ENCODE data around the gene STAC2. TPM values are rescaled to one million over a fixed set of nuclear protein-coding genes. Genes with fewer than 3 reads are reported as not detected.

The STAC2 gene
- total RNA-seq, 4 donors from 2014 or later = 0.85 TPM; not detected in 3

DNA sequence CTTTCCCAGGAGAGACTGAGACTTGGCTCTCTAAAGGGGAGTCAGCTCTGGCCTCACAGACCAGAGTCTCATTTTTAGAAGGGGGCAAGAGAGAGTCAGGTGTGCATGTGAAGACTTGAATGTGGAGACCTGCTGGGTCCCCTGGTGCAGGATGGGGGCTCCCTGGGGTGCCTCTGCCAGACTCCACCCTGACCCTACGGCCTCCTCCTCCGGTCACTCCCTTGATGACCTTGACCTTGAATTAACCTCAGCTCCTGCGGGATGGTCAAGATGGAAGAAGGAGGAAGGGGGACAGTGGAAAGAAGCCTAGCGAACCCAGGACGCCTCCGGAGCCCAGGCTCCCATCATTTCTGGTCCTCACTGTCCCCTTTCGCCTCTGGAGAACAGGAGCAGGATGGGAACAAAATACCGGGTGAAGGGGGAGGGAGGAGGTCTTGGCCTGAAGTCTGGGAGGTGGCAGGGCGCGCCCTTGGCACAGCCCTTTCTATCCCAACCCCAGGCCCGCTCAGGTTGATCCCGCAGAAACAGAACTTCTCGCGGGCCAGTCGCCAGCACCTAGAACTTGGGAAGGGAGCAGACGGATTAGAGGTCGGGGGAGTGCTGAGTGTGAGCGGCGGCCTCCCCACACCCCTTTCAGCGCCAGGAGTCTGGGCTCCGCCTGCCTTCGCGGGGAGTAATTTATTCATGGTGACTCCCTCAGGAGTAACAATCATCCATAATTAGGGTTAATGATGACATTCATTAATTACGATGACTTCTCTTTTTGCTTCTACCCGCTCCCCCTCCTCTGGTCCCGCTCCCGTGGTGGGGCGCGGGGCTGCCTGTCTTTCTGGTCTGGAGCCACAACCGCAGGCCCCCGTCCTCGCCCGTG, 1.6 kb downstream of the STAC2 start:
- TF ChIP-seq, protein P1, sequence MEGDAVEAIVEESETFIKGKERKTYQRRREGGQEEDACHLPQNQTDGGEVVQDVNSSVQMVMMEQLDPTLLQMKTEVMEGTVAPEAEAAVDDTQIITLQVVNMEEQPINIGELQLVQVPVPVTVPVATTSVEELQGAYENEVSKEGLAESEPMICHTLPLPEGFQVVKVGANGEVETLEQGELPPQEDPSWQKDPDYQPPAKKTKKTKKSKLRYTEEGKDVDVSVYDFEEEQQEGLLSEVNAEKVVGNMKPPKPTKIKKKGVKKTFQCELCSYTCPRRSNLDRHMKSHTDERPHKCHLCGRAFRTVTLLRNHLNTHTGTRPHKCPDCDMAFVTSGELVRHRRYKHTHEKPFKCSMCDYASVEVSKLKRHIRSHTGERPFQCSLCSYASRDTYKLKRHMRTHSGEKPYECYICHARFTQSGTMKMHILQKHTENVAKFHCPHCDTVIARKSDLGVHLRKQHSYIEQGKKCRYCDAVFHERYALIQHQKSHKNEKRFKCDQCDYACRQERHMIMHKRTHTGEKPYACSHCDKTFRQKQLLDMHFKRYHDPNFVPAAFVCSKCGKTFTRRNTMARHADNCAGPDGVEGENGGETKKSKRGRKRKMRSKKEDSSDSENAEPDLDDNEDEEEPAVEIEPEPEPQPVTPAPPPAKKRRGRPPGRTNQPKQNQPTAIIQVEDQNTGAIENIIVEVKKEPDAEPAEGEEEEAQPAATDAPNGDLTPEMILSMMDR (IDR thresholded peaks at IDR 0.05; ENCODE audit: low read depth) = no peak

DNA sequence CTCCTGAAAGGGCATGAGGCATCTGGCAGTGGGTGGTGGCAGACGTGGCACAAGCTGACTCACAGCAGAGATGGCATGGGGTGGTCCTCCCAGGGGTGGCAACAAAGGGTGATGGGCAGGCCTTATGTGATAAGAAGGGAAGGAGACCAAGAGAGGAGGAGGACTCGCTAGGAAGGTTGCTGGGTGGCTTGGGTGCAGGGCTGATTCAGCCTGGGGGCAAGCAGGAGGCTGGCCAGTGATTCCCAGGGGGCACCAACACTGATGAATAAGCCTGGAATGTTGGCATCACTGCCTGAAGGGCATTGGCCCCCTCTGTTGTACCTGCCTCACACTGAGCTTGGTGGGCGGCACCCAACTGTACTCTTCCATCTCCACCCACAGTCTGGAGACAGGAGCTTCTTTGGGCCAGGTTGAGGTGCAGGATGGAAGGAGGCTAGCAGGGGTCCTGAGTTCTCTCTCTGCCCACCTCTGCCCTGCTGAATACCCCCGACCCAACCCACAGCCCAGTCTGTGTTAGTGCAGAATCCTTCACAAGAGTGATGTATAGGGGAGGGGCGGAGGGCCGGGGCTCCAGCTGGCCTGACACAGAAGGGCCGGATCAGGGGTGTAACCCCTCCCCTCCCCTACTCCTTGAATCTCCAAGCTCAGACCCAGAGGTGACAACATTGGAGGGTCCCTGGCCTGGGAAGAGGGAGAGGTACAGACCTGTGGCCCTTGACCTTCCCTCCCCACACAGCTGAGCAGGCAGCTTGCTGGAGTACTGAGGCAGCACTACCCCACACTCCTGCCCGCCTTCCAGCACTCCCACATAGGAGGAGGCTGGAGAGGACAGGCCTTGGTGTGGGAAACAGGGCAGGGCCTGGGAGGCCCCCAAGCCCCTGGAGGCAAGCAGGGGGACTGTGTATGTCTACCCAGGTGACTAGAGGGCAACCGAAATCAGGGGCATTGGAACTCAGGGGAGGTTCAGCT, 2.6 kb downstream of the STAC2 start:
- TF ChIP-seq, protein P1 (IDR thresholded peaks at IDR 0.05; ENCODE audit: low read depth) = no peak

DNA sequence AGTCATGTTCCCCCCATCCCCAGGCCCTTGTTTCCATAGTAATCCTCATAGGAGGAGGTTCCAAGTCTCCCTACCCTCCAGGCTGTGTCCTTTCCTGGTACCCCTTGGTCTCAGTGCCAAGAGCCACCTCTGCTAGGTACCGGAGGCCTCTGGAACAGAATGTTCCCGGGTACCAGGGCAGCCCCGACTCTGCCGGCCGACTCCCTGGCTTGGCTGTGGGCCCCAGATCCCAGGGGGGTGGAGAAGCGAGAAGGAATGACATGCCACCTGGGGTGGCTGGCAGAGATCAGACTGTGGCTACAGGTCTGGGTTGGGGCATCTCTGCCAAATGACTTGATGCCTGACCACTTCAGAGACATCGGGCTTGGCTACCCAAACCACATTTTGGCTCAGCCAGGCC, 3.6 kb downstream of the STAC2 start:
- TF ChIP-seq, protein P1 (IDR thresholded peaks at IDR 0.05; ENCODE audit: low read depth) = no peak

DNA sequence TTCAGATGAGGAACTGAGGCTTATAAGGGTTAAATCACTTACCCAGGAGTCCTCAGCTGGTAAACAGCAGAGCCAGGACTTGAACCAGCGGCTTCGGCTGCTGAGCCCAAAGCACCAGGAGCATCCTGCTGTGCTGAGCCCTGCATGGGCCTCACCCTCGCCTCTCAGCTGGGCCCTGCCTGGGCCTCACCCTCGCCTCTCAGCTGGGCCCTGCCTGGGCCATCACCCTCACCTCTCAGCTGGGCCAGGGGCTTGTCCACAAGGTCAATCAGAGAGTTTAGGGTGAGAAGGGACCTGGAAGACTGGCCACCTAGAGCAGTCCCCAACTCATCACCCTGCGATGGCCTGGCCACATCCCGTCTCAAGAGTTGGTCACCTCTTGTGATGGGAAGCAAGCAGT, 4.2 kb downstream of the STAC2 start:
- TF ChIP-seq, protein P1 (IDR thresholded peaks at IDR 0.05; ENCODE audit: low read depth) = no peak

DNA sequence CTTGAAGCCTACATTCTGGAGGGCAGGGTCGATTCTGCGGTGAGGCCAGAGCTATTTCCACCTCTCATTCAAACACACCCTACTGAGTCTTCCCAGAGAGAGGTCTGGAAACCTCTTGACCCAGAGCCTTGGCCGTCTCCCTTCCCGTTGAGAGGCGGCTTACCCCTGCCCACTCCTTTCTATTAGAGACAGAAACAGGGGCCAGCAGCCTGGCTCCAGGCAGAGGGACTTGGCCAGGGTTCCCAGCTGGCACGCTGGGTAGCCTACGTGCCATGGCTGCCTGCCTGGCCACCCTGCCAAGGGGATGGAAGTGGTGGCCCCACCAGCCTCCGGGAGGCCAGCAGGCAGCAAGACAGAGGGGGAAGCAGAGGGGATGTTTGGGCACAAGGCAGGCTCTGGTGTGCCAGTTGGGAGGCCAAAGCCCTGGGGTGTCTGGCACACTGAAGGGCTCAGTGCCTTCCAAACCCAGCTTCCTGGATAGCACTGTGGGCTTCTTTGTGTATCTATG, 6.0 kb downstream of the STAC2 start:
- TF ChIP-seq, protein P1 (IDR thresholded peaks at IDR 0.05; ENCODE audit: low read depth) = no peak

DNA sequence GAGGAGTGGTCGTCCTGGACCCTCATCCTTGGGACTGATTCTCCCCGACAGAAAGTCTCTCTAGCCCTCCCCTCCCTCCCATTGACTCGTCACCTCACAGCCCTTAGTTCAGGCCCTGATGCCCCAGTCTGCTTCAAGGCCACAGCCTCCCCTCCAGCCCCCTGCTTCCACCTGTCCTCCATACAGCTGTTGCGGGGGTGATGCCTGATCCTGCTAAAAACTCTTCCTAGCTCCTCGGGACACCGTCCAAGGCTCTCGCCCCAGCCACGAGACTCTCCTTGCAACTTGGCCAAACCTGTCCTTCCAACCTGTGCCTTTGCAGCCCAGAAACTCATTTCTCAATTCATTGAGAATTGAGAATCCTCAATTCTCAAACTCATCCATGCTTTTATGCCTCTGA, 6.8 kb downstream of the STAC2 start:
- TF ChIP-seq, protein P1 (IDR thresholded peaks at IDR 0.05; ENCODE audit: low read depth) = no peak
